CD4-positive, alpha-beta memory T cell (primary cell): ENCODE measurements around the gene APLP1. TPM values are rescaled to one million over a fixed set of nuclear protein-coding genes. Genes with fewer than 3 reads are reported as not detected.

Source experiments
- CTCF ChIA-PET: fragments of 350-600 bp; sonication (Branson Sonifier 250); formaldehyde crosslinking; loops from one replicate; lab custom pipeline; 2021; ENCODE audit warnings: inconsistent platforms; ENCODE audit not compliant: partially characterized antibody; lab: Charles Lee
- POLR2A ChIA-PET: fragments of 350-600 bp; sonication (Branson Sonifier 250); formaldehyde crosslinking; loops from one replicate; lab custom pipeline; 2021; ENCODE audit not compliant: partially characterized antibody; lab: Charles Lee
- DNase-seq, 5 donors: peaks; one replicate each; pipeline versions ENCODE4 v3.0.0 to v3.0.0-alpha.2; 2020 to 2022; ENCODE audit warnings: mixed read lengths in 1 of 5
- H3K27ac ChIP-seq: one replicate; pipeline ENCODE4 v1.7.0; 2013; ENCODE audit warnings: low read depth, low read length
- H3K27me3 ChIP-seq: 2 replicates; pipeline ENCODE4 v1.7.0; 2013; ENCODE audit warnings: mild to moderate bottlenecking, low read length, moderate library complexity; ENCODE audit not compliant: insufficient read depth
- H3K36me3 ChIP-seq: 2 replicates; pipeline ENCODE4 v1.7.0; 2013; ENCODE audit warnings: mild to moderate bottlenecking, low read length, moderate library complexity; ENCODE audit not compliant: insufficient read depth
- H3K4me1 ChIP-seq: 2 replicates; pipeline ENCODE4 v1.7.0; 2013; ENCODE audit warnings: mild to moderate bottlenecking, low read length, moderate library complexity; ENCODE audit not compliant: insufficient read depth
- H3K4me3 ChIP-seq, 2 donors: one replicate each; pipeline ENCODE4 v1.7.0; 2013; ENCODE audit warnings: low read length in 2 of 2, mild to moderate bottlenecking in 1 of 2
- H3K9me3 ChIP-seq, 2 donors: one replicate each; pipeline ENCODE4 v1.7.0; 2013; ENCODE audit warnings: low read length in 2 of 2, control low read depth in 1 of 2; ENCODE audit not compliant: control insufficient read depth in 1 of 2
- H3K27ac Mint-ChIP-seq, 7 donors: one replicate each; pipeline ENCODE4 v1.8.0; 2020 to 2021; ENCODE audit warnings: mixed read lengths in 7 of 7, mild to moderate bottlenecking in 6 of 7, inconsistent platforms in 3 of 7, moderate library complexity in 3 of 7
- H3K27me3 Mint-ChIP-seq, 2 donors: one replicate each; pipeline ENCODE4 v1.8.0; 2020 to 2021; ENCODE audit warnings: mixed read lengths in 2 of 2
- H3K36me3 Mint-ChIP-seq, 2 donors: one replicate each; pipeline ENCODE4 v1.8.0; 2020 to 2021; ENCODE audit warnings: mixed read lengths in 2 of 2, inconsistent platforms in 1 of 2, mild to moderate bottlenecking in 1 of 2
- H3K4me1 Mint-ChIP-seq, 4 donors: one replicate each; pipeline ENCODE4 v1.8.0; 2020 to 2021; ENCODE audit warnings: mixed read lengths in 4 of 4, mild to moderate bottlenecking in 1 of 4
- H3K4me3 Mint-ChIP-seq, 8 donors: one replicate each; pipeline ENCODE4 v1.8.0; 2020 to 2021; ENCODE audit warnings: mixed read lengths in 8 of 8, mild to moderate bottlenecking in 7 of 8, moderate library complexity in 6 of 8, inconsistent platforms in 3 of 8
- H3K9me3 Mint-ChIP-seq, 8 donors: one replicate each; pipeline ENCODE4 v1.8.0; 2020 to 2021; ENCODE audit warnings: mixed read lengths in 8 of 8, mild to moderate bottlenecking in 5 of 8, inconsistent platforms in 3 of 8, moderate library complexity in 1 of 8
- intact Hi-C: fragments of 100-400 bp; cut with micrococcal nuclease; formaldehyde crosslinking; loops from one replicate; pipeline ENCODE4 v1.15.1; 2023
- polyA plus RNA-seq, 2 donors: library from polyadenylated mRNA; unstranded; fragments of 300-500 nt; fragmentation: Illumina TruSeq; gene quantifications; one replicate each; pipeline ENCODE4 v1.2.3, GENCODE V29; 2021
- total RNA-seq, 2 experiments: library from RNA; stranded (reverse); gene quantifications; one replicate each; pipeline ENCODE4 v1.2.3, GENCODE V29; 2021

The APLP1 gene
- total and polyA plus RNA-seq, 4 experiments from 2014 or later, result 0.70 TPM; not detected in 3

- Histone ChIP-seq H3K4me1 (peaks cover 13% of the 10 kb centered on the region), H3K27me3 (peaks cover 13% of the 10 kb centered on the region), H3K27ac (no peak overlapping the region), H3K4me3 (no peak overlapping the region), H3K36me3 (peaks cover 15% of the 10 kb centered on the region), H3K9me3 (no peaks in the 10 kb centered on the region)
- ChIA-PET CTCF (interaction anchor here (0.6 to 5.7 kb wide), 11 partner anchors 8 to 191 kb away, joined by 3 to 125 read pairs (median 3); no protein-coding TSS in a partner anchor), POLR2A (interaction anchor here (1.2 to 6.2 kb wide), 6 partner anchors 9 to 75 kb away, joined by 3 to 89 read pairs (median 12); partner anchors contain the start of gene NFKBID)
- H3K4me1 Mint-ChIP-seq, result peaks cover 8 to 22% (median 12%) of the 10 kb centered on the region in 4 donors
- H3K27ac Mint-ChIP-seq, result peak overlapping the region in 4 of 7 donors; percentile 27 to 78 (median 70)
- peaks cover 5 to 7% of the 10 kb centered on the region in 2 donors for H3K27me3 Mint-ChIP-seq
- H3K4me3 Mint-ChIP-seq, result no peak overlapping the region
- H3K9me3 Mint-ChIP-seq, result no peaks in the 10 kb centered on the region
- peaks cover 20 to 22% of the 10 kb centered on the region in 2 donors for H3K36me3 Mint-ChIP-seq
- DNase-seq, result no peak
- intact Hi-C loops, result loop anchor here (5.0 kb wide), 1 partner anchor 288 kb away; no protein-coding TSS in a partner anchor
These were observed 15.5 kb downstream of the APLP1 start for GRCh38 chr19:35883882-35884281.

- Mint-ChIP-seq H3K4me3 (no peak overlapping the region), H3K36me3 (peaks cover 28 to 29% of the 10 kb centered on the region in 2 donors), H3K4me1 (peaks cover 8 to 17% (median 10%) of the 10 kb centered on the region in 4 donors), H3K27ac (peak overlapping the region in 3 of 7 donors; percentile 16 to 66 (median 24)), H3K27me3 (no peaks in the 10 kb centered on the region), H3K9me3 (no peaks in the 10 kb centered on the region)
- Histone ChIP-seq H3K27me3 (no peaks in the 10 kb centered on the region), H3K4me3 (no peak overlapping the region), H3K36me3 (peaks cover 29% of the 10 kb centered on the region), H3K27ac (no peak overlapping the region), H3K9me3 (no peaks in the 10 kb centered on the region), H3K4me1 (peaks cover 4% of the 10 kb centered on the region)
- no peak for DNase-seq
- CTCF ChIA-PET, result interaction anchor here (0.9 to 1.3 kb wide), 2 partner anchors 45 to 47 kb away, joined by 3 to 4 read pairs; no protein-coding TSS in a partner anchor
- intact Hi-C loops, result no loop called here
- POLR2A ChIA-PET, result interaction anchor here (0.6 to 6.2 kb wide), 4 partner anchors 12 to 117 kb away, joined by 3 to 89 read pairs (median 16); partner anchors contain the start of gene NFKBID
These were observed 16.9 kb downstream of the APLP1 start for GRCh38 chr19:35885225-35885738.

GRCh38 chr19:35885904-35886303, 17.5 kb downstream of the APLP1 start:
- peak overlapping the region in 2 of 7 donors; percentile 16 to 18 for H3K27ac Mint-ChIP-seq
- H3K4me3 Mint-ChIP-seq, result no peak overlapping the region
- peaks cover 9 to 19% (median 10%) of the 10 kb centered on the region in 4 donors for H3K4me1 Mint-ChIP-seq
- no peaks in the 10 kb centered on the region for H3K27me3 Mint-ChIP-seq
- POLR2A ChIA-PET, result interaction anchor here (0.6 to 6.2 kb wide), 2 partner anchors 46 to 116 kb away, joined by 3 to 89 read pairs; no protein-coding TSS in a partner anchor
- H3K36me3 ChIP-seq, result peaks cover 35% of the 10 kb centered on the region
- peaks cover 30 to 33% of the 10 kb centered on the region in 2 donors for H3K36me3 Mint-ChIP-seq
- no peak overlapping the region for H3K4me3 ChIP-seq
- no peak for DNase-seq
- H3K9me3 Mint-ChIP-seq, result no peaks in the 10 kb centered on the region
- peaks cover 4% of the 10 kb centered on the region for H3K4me1 ChIP-seq
- no peak overlapping the region for H3K27ac ChIP-seq
- no peaks in the 10 kb centered on the region for H3K27me3 ChIP-seq
- CTCF ChIA-PET, result interaction anchor here (0.9 to 1.3 kb wide), 2 partner anchors 44 to 47 kb away, joined by 3 to 4 read pairs; no protein-coding TSS in a partner anchor
- intact Hi-C loops, result no loop called here
- H3K9me3 ChIP-seq, result no peaks in the 10 kb centered on the region

GRCh38 chr19:35887197-35887596, 18.8 kb downstream of the APLP1 start:
- H3K27ac ChIP-seq, result no peak overlapping the region
- peaks cover 38% of the 10 kb centered on the region for H3K36me3 ChIP-seq
- no peaks in the 10 kb centered on the region for H3K9me3 Mint-ChIP-seq
- H3K4me3 Mint-ChIP-seq, result no peak overlapping the region
- H3K9me3 ChIP-seq, result no peaks in the 10 kb centered on the region
- H3K27ac Mint-ChIP-seq, result peak overlapping the region in 3 of 7 donors; percentile 7 to 74 (median 53)
- intact Hi-C loops, result no loop called here
- peaks cover 32 to 37% of the 10 kb centered on the region in 2 donors for H3K36me3 Mint-ChIP-seq
- no peaks in the 10 kb centered on the region for H3K27me3 Mint-ChIP-seq
- H3K4me3 ChIP-seq, result no peak overlapping the region
- H3K4me1 Mint-ChIP-seq, result peaks cover 8 to 19% (median 9%) of the 10 kb centered on the region in 4 donors
- no peaks in the 10 kb centered on the region for H3K27me3 ChIP-seq
- ChIA-PET CTCF (interaction anchor here (0.7 kb wide), 1 partner anchor 486 kb away, joined by 3 read pairs; no protein-coding TSS in a partner anchor), POLR2A (interaction anchor here (0.9 kb wide), 1 partner anchor 11 kb away, joined by 3 read pairs; no protein-coding TSS in a partner anchor)
- H3K4me1 ChIP-seq, result peaks cover 3% of the 10 kb centered on the region
- DNase-seq, result no peak

- Mint-ChIP-seq H3K36me3 (peaks cover 43 to 47% of the 10 kb centered on the region in 2 donors), H3K4me1 (peaks cover 5 to 18% (median 8%) of the 10 kb centered on the region in 4 donors), H3K27ac (peak overlapping the region in 5 of 7 donors; percentile 47 to 89 (median 68)), H3K9me3 (no peaks in the 10 kb centered on the region), H3K27me3 (no peaks in the 10 kb centered on the region), H3K4me3 (no peak overlapping the region)
- H3K9me3 ChIP-seq, result no peaks in the 10 kb centered on the region
- POLR2A ChIA-PET, result interaction anchor here (0.9 kb wide), 1 partner anchor 10 kb away, joined by 3 read pairs; no protein-coding TSS in a partner anchor
- no peak for DNase-seq
- intact Hi-C loops, result no loop called here
- CTCF ChIA-PET, result interaction anchor here (0.7 kb wide), 1 partner anchor 59 kb away, joined by 3 read pairs; no protein-coding TSS in a partner anchor
- peaks cover 4% of the 10 kb centered on the region for H3K4me1 ChIP-seq
- H3K4me3 ChIP-seq, result no peak overlapping the region
- H3K27me3 ChIP-seq, result no peaks in the 10 kb centered on the region
- H3K27ac ChIP-seq, result no peak overlapping the region
- peaks cover 47% of the 10 kb centered on the region for H3K36me3 ChIP-seq
These were observed 20.0 kb downstream of the APLP1 start for GRCh38 chr19:35888398-35888797.

GRCh38 chr19:35889370-35890112, 21.2 kb downstream of the APLP1 start:
- no peaks in the 10 kb centered on the region for H3K27me3 Mint-ChIP-seq
- H3K4me1 ChIP-seq, result peaks cover 4% of the 10 kb centered on the region
- no peaks in the 10 kb centered on the region for H3K9me3 ChIP-seq
- intact Hi-C loops, result loop anchor here (10.0 kb wide), 1 partner anchor 225 kb away; the partner anchor contains the start of genes OVOL3, POLR2I and TBCB
- no peaks in the 10 kb centered on the region for H3K9me3 Mint-ChIP-seq
- peaks cover 5 to 12% (median 7%) of the 10 kb centered on the region in 4 donors for H3K4me1 Mint-ChIP-seq
- peak overlapping the region in 3 of 7 donors; percentile 52 to 74 (median 69) for H3K27ac Mint-ChIP-seq
- H3K36me3 Mint-ChIP-seq, result peaks cover 43 to 51% of the 10 kb centered on the region in 2 donors
- CTCF ChIA-PET, result no interaction called here
- H3K4me3 ChIP-seq, result no peak overlapping the region
- POLR2A ChIA-PET, result interaction anchor here (1.1 kb wide), 1 partner anchor 9 kb away, joined by 3 read pairs; no protein-coding TSS in a partner anchor
- no peak overlapping the region for H3K4me3 Mint-ChIP-seq
- no peak overlapping the region for H3K27ac ChIP-seq
- DNase-seq, result peak in 1 of 5 donors; percentile 7
- H3K36me3 ChIP-seq, result peaks cover 54% of the 10 kb centered on the region
- no peaks in the 10 kb centered on the region for H3K27me3 ChIP-seq
